ENCODE results near the gene MRPS11. TPM values are rescaled to one million over a fixed set of nuclear protein-coding genes. Genes with fewer than 3 reads are reported as not detected.
"Not testable (repeated sequence)": the region's sequence is repeated elsewhere in the genome, so short reads cannot be mapped to it uniquely, and the experiment has no call there.

Gene MRPS11
- total RNA-seq, 1 experiment from 2014 or later, result 48.4 TPM

DNA sequence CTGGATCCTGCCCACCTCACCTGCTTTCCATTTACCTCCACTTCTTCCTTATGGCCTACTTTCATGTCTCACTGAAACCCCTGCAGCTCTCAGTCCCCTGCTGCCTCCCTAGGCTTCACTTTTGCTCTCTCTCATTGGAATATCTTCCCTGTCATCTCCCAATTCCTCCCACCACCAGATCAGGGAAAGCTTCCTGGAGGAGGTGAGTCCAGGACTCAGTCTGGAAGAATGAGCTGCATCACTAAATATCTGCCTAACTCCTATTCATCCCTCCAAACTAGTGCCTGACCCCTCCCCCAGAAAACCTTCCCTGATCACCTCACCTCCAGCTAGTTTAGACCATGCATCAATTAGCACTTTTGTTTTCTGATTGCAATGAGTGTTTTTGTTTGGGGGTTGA lies 37.5 kb upstream of the MRPS11 start:
- H3K9me3 Mint-ChIP-seq (ENCODE audit: unreplicated experiment), result no peaks in the 10 kb centered on the region

DNA sequence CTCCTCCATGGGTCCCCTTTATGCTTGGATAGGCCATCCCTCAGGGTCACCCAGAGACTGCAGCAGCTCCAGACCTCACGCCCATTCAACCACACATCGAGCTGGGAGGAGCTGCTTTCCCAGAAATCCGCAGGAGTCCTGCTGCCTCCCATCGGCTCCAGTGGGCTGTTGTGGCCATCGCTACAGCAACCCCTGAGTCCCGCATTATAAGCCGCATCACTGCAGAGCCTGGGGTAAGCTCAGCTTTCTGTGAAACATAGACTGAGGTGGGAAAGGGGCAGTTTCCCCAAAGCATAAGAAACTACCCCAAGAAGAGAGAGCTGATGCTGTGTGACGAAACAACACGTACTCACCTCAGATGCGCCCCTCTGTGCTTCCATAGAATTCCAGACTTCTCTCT lies 36.1 kb upstream of the MRPS11 start:
- ChIA-PET POLR2A (no interaction called here), CTCF (no interaction called here)
- intact Hi-C loops (cut with micrococcal nuclease; ENCODE audit: unreplicated experiment), result no loop called here
- Histone ChIP-seq H3K4me1 (no peaks in the 10 kb centered on the region), H3K4me3 (ENCODE audit: low read depth, low read length) (no peak overlapping the region), H3K36me3 (ENCODE audit: control insufficient read depth, insufficient read depth, low read length) (no peaks in the 10 kb centered on the region), H3K27me3 (replicated peaks; ENCODE audit: control insufficient read depth, insufficient read depth, low read length) (no peaks in the 10 kb centered on the region), H3K9me3 (no peaks in the 10 kb centered on the region)
- no TSS peak for BruUV-seq (replicated peaks)
- no peak for DNase-seq
- TF ChIP-seq, protein P1, sequence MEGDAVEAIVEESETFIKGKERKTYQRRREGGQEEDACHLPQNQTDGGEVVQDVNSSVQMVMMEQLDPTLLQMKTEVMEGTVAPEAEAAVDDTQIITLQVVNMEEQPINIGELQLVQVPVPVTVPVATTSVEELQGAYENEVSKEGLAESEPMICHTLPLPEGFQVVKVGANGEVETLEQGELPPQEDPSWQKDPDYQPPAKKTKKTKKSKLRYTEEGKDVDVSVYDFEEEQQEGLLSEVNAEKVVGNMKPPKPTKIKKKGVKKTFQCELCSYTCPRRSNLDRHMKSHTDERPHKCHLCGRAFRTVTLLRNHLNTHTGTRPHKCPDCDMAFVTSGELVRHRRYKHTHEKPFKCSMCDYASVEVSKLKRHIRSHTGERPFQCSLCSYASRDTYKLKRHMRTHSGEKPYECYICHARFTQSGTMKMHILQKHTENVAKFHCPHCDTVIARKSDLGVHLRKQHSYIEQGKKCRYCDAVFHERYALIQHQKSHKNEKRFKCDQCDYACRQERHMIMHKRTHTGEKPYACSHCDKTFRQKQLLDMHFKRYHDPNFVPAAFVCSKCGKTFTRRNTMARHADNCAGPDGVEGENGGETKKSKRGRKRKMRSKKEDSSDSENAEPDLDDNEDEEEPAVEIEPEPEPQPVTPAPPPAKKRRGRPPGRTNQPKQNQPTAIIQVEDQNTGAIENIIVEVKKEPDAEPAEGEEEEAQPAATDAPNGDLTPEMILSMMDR (IDR thresholded peaks at IDR 0.05; ENCODE audit: insufficient read depth in 1 of 2, low read depth in 1 of 2, low read length in 1 of 2, severe bottlenecking in 1 of 2, unreplicated experiment in 1 of 2), result no peak
- Mint-ChIP-seq H3K4me3 (ENCODE audit: unreplicated experiment) (no peak overlapping the region), H3K4me1 (ENCODE audit: low read depth, unreplicated experiment) (no peaks in the 10 kb centered on the region), H3K27ac (ENCODE audit: unreplicated experiment) (no peak overlapping the region), H3K9me3 (ENCODE audit: unreplicated experiment) (no peaks in the 10 kb centered on the region), H3K36me3 (ENCODE audit: insufficient read depth, unreplicated experiment) (no peaks in the 10 kb centered on the region), H3K27me3 (ENCODE audit: insufficient read depth, unreplicated experiment) (peaks cover 29% of the 10 kb centered on the region)

More for the DNA sequence above, 37.5 kb upstream of the MRPS11 start:
- Histone ChIP-seq H3K4me3 (ENCODE audit: low read depth, low read length) (no peak overlapping the region), H3K36me3 (ENCODE audit: control insufficient read depth, insufficient read depth, low read length) (no peaks in the 10 kb centered on the region), H3K27me3 (replicated peaks; ENCODE audit: control insufficient read depth, insufficient read depth, low read length) (no peaks in the 10 kb centered on the region), H3K4me1 (no peaks in the 10 kb centered on the region), H3K9me3 (no peaks in the 10 kb centered on the region)
- H3K4me3 Mint-ChIP-seq (ENCODE audit: unreplicated experiment), result no peak overlapping the region
- DNase-seq, result no peak
- H3K27ac Mint-ChIP-seq (ENCODE audit: unreplicated experiment), result no peak overlapping the region
- H3K27me3 Mint-ChIP-seq (ENCODE audit: insufficient read depth, unreplicated experiment), result peaks cover 29% of the 10 kb centered on the region
- intact Hi-C loops (cut with micrococcal nuclease; ENCODE audit: unreplicated experiment), result no loop called here
- no peaks in the 10 kb centered on the region for H3K4me1 Mint-ChIP-seq (ENCODE audit: low read depth, unreplicated experiment)
- BruUV-seq (replicated peaks), result no TSS peak
- TF ChIP-seq, protein P1 (IDR thresholded peaks at IDR 0.05; ENCODE audit: insufficient read depth in 1 of 2, low read depth in 1 of 2, low read length in 1 of 2, severe bottlenecking in 1 of 2, unreplicated experiment in 1 of 2), result no peak
- CTCF ChIA-PET, result no interaction called here
- H3K36me3 Mint-ChIP-seq (ENCODE audit: insufficient read depth, unreplicated experiment), result no peaks in the 10 kb centered on the region
- POLR2A ChIA-PET, result no interaction called here

GRCh38 chr15:88433046-88433685 lies 34.3 kb upstream of the MRPS11 start:
- Mint-ChIP-seq H3K4me3 (ENCODE audit: unreplicated experiment) (no peak overlapping the region), H3K36me3 (ENCODE audit: insufficient read depth, unreplicated experiment) (no peaks in the 10 kb centered on the region), H3K27ac (ENCODE audit: unreplicated experiment) (no peak overlapping the region), H3K4me1 (ENCODE audit: low read depth, unreplicated experiment) (no peaks in the 10 kb centered on the region), H3K27me3 (ENCODE audit: insufficient read depth, unreplicated experiment) (peaks cover 26% of the 10 kb centered on the region), H3K9me3 (ENCODE audit: unreplicated experiment) (no peaks in the 10 kb centered on the region)
- CTCF ChIA-PET, result no interaction called here
- POLR2A ChIA-PET, result no interaction called here
- no peaks in the 10 kb centered on the region for H3K9me3 ChIP-seq
- intact Hi-C loops (cut with micrococcal nuclease; ENCODE audit: unreplicated experiment), result no loop called here
- no peak overlapping the region for H3K4me3 ChIP-seq (ENCODE audit: low read depth, low read length)
- H3K27me3 ChIP-seq (replicated peaks; ENCODE audit: control insufficient read depth, insufficient read depth, low read length), result no peaks in the 10 kb centered on the region
- H3K36me3 ChIP-seq (ENCODE audit: control insufficient read depth, insufficient read depth, low read length), result no peaks in the 10 kb centered on the region
- TF ChIP-seq, protein P1 (IDR thresholded peaks at IDR 0.05; ENCODE audit: insufficient read depth in 1 of 2, low read depth in 1 of 2, low read length in 1 of 2, severe bottlenecking in 1 of 2, unreplicated experiment in 1 of 2), result no peak
- no TSS peak for BruUV-seq (replicated peaks)
- no peak for DNase-seq
- no peaks in the 10 kb centered on the region for H3K4me1 ChIP-seq

DNA sequence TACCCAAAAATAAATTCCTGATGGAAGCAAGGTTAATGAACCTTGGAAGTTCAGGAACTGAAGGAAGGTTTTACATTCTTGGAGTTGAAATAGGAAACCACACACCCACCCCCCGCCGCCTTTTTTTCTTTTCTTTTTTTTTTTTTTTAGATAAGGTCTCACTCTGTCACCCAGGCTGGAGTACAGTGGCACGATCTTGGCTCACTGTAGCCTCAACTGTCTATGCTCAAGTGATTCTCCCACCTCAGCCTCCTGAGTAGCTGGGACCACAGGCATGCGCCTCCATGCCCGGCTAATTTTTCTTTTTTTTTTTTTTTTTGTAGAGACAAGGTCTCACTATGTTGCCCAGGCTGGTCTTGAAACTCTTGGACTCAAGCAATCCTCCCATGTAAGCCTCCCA lies 33.4 kb upstream of the MRPS11 start:
- BruUV-seq (replicated peaks); H3K9me3 Mint-ChIP-seq (ENCODE audit: unreplicated experiment); H3K27me3 ChIP-seq (replicated peaks; ENCODE audit: control insufficient read depth, insufficient read depth, low read length); POLR2A ChIA-PET; H3K27ac Mint-ChIP-seq (ENCODE audit: unreplicated experiment); H3K4me3 ChIP-seq (ENCODE audit: low read depth, low read length); H3K4me3 Mint-ChIP-seq (ENCODE audit: unreplicated experiment); H3K36me3 Mint-ChIP-seq (ENCODE audit: insufficient read depth, unreplicated experiment); DNase-seq; CTCF ChIA-PET; H3K4me1 ChIP-seq; H3K9me3 ChIP-seq; H3K4me1 Mint-ChIP-seq (ENCODE audit: low read depth, unreplicated experiment); H3K36me3 ChIP-seq (ENCODE audit: control insufficient read depth, insufficient read depth, low read length): not testable (repeated sequence)
- H3K27me3 Mint-ChIP-seq (ENCODE audit: insufficient read depth, unreplicated experiment), result peaks cover 20% of the 10 kb centered on the region
- intact Hi-C loops (cut with micrococcal nuclease; ENCODE audit: unreplicated experiment), result loop anchor here (2.0 kb wide), 1 partner anchor 21 kb away; no protein-coding TSS in a partner anchor

All from Caco-2 (cell line).